ENCODE data around the gene RGS6.

Gene RGS6

GRCh38 chr14:72336311-72336980 lies 404.2 kb downstream of the RGS6 start:
- DNase-seq, result no peak

GRCh38 chr14:72341237-72341636 lies 409.0 kb downstream of the RGS6 start:
- no peak for DNase-seq

GRCh38 chr14:72341686-72342085 lies 409.5 kb downstream of the RGS6 start:
- no peak for DNase-seq

GRCh38 chr14:72347118-72347517 lies 414.9 kb downstream of the RGS6 start:
- no peak for DNase-seq

GRCh38 chr14:72350215-72350614 lies 418.0 kb downstream of the RGS6 start:
- DNase-seq, result no peak

- DNase-seq, result no peak
These were observed 419.8 kb downstream of the RGS6 start for GRCh38 chr14:72352012-72352411.

- no peak for DNase-seq
These were observed 434.4 kb downstream of the RGS6 start for GRCh38 chr14:72366619-72367018.

GRCh38 chr14:72369106-72369505 lies 436.9 kb downstream of the RGS6 start:
- no peak for DNase-seq

- DNase-seq, result no peak
These were observed 444.8 kb downstream of the RGS6 start for GRCh38 chr14:72377016-72377415.

GRCh38 chr14:72380456-72380855 lies 448.2 kb downstream of the RGS6 start:
- no peak for DNase-seq

GRCh38 chr14:72383865-72384264 lies 451.6 kb downstream of the RGS6 start:
- DNase-seq, result no peak

GRCh38 chr14:72387726-72388125 lies 455.5 kb downstream of the RGS6 start:
- DNase-seq, result no peak

- DNase-seq, result no peak
These were observed 457.0 kb downstream of the RGS6 start for GRCh38 chr14:72389200-72389599.

- DNase-seq, result no peak
These were observed 468.9 kb downstream of the RGS6 start for GRCh38 chr14:72401101-72401625.

- DNase-seq, result no peak
These were observed 469.6 kb downstream of the RGS6 start for GRCh38 chr14:72401632-72402376.

GRCh38 chr14:72402377-72402772 lies 470.1 kb downstream of the RGS6 start:
- DNase-seq, result no peak

- DNase-seq, result no peak
These were observed 472.0 kb downstream of the RGS6 start for GRCh38 chr14:72404106-72404774.

- DNase-seq, result no peak
These were observed 472.8 kb downstream of the RGS6 start for GRCh38 chr14:72404998-72405397.

- no peak for DNase-seq
These were observed 475.8 kb downstream of the RGS6 start for GRCh38 chr14:72408020-72408419.

GRCh38 chr14:72409047-72409446 lies 476.8 kb downstream of the RGS6 start:
- no peak for DNase-seq

- no peak for DNase-seq
These were observed 484.0 kb downstream of the RGS6 start for GRCh38 chr14:72416081-72416849.

GRCh38 chr14:72416892-72417291 lies 484.7 kb downstream of the RGS6 start:
- DNase-seq, result no peak

- no peak for DNase-seq
These were observed 486.6 kb downstream of the RGS6 start for GRCh38 chr14:72418806-72419205.
